Stimulated activated CD4-positive, alpha-beta T cell treated with anti-CD3 and anti-CD28 coated beads, Interleukin-12 subunit alpha, Interleukin-12 subunit beta, amount 100 ng/mL, for 48 hours (primary cell): Measurements from ENCODE around the gene PRICKLE3.

Experiments
- DNase-seq, 3 donors: peaks; one replicate each; pipeline ENCODE4 v3.0.0-alpha.2; 2020; ENCODE audit warnings: low read depth in 2 of 3, low spot score in 1 of 3

Gene PRICKLE3

GRCh38 chrX:49186125-49187027, at the start of gene PRICKLE3:
Gene PRICKLE3, minus strand, starts transcription at chrX:49186373. Its CDS starts 76 bp downstream, at chrX:49186297.
- DNase-seq = peak in 2 of 3 donors; percentile 49 to 67

- no peak for DNase-seq
Measured at GRCh38 chrX:49233887-49234555, 47.8 kb upstream of the PRICKLE3 start.

GRCh38 chrX:49233176-49233575, 47.0 kb upstream of the PRICKLE3 start, which contains the start of gene CACNA1F:
Gene CACNA1F, minus strand, starts transcription at chrX:49233340. Its CDS starts 31 bp downstream, at chrX:49233309.
- DNase-seq = no peak

GRCh38 chrX:49232525-49232924, 46.4 kb upstream of the PRICKLE3 start:
- no peak for DNase-seq

GRCh38 chrX:49231333-49232000, 45.3 kb upstream of the PRICKLE3 start:
- no peak for DNase-seq

GRCh38 chrX:49230500-49231232, 44.5 kb upstream of the PRICKLE3 start:
- peak; percentile 27 to 59 (median 52) for DNase-seq

GRCh38 chrX:49228185-49228584, 42.0 kb upstream of the PRICKLE3 start:
- DNase-seq = no peak

- DNase-seq = no peak
Measured at GRCh38 chrX:49227726-49228125, 41.6 kb upstream of the PRICKLE3 start.

GRCh38 chrX:49226946-49227345, 40.8 kb upstream of the PRICKLE3 start:
- DNase-seq = no peak

GRCh38 chrX:49225858-49226257, 39.7 kb upstream of the PRICKLE3 start:
- DNase-seq = no peak

- DNase-seq = no peak
Measured at GRCh38 chrX:49221868-49222267, 35.7 kb upstream of the PRICKLE3 start.

GRCh38 chrX:49220100-49220499, 33.9 kb upstream of the PRICKLE3 start:
- no peak for DNase-seq

GRCh38 chrX:49214996-49215526, 28.9 kb upstream of the PRICKLE3 start:
- no peak for DNase-seq

GRCh38 chrX:49214416-49214815, 28.2 kb upstream of the PRICKLE3 start:
- no peak for DNase-seq

- DNase-seq = no peak
Measured at GRCh38 chrX:49212861-49213260, 26.7 kb upstream of the PRICKLE3 start.

- no peak for DNase-seq
Measured at GRCh38 chrX:49212209-49212608, 26.0 kb upstream of the PRICKLE3 start.

GRCh38 chrX:49211074-49211473, 24.9 kb upstream of the PRICKLE3 start:
- DNase-seq = no peak

GRCh38 chrX:49210406-49210805, 24.2 kb upstream of the PRICKLE3 start:
- DNase-seq = no peak

- DNase-seq = no peak
Measured at GRCh38 chrX:49209434-49210251, 23.5 kb upstream of the PRICKLE3 start.

- DNase-seq = no peak
Measured at GRCh38 chrX:49208399-49208798, 22.2 kb upstream of the PRICKLE3 start.
